Chondrocyte (in vitro differentiated cells): ENCODE results near the gene CRYBG3. TPM values are rescaled to one million over a fixed set of nuclear protein-coding genes. Genes with fewer than 3 reads are reported as not detected.

Source experiments
- DNase-seq: peaks from one replicate; pipeline ENCODE4 v3.0.0; 2021; ENCODE audit warnings: mixed read lengths, low spot score
- H3K27ac Mint-ChIP-seq: one replicate; pipeline ENCODE4 v1.8.0; 2021; ENCODE audit warnings: mild to moderate bottlenecking, moderate library complexity, mixed read lengths; ENCODE audit not compliant: unreplicated experiment
- H3K27me3 Mint-ChIP-seq: 2 replicates; pipeline ENCODE4 v1.8.0; 2021; ENCODE audit warnings: low read depth, mixed read lengths
- H3K36me3 Mint-ChIP-seq: 2 replicates; pipeline ENCODE4 v1.8.0; 2021; ENCODE audit warnings: low read depth, mixed read lengths
- H3K4me1 Mint-ChIP-seq: 2 replicates; pipeline ENCODE4 v1.8.0; 2021; ENCODE audit warnings: low read depth, mild to moderate bottlenecking, mixed read lengths
- H3K4me3 Mint-ChIP-seq: one replicate; pipeline ENCODE4 v1.8.0; 2021; ENCODE audit warnings: mild to moderate bottlenecking, moderate library complexity, mixed read lengths; ENCODE audit not compliant: unreplicated experiment
- H3K9me3 Mint-ChIP-seq: 2 replicates; pipeline ENCODE4 v1.8.0; 2021; ENCODE audit warnings: low read depth, mixed read lengths
- total RNA-seq: library from RNA; stranded (reverse); gene quantifications from 3 replicates; pipeline ENCODE4 v1.2.1, GENCODE V29; 2021
- TF ChIP-seq, protein P1 (sequence below): fragments of 200-600 bp; sonication (generic); IDR thresholded peaks from 2 replicates; pipeline ENCODE4 v1.5.0; 2021; ENCODE audit warnings: antibody characterized with exemption, mild to moderate bottlenecking, moderate library complexity

Gene CRYBG3
- total RNA-seq, 1 donor from 2014 or later, result 15.5 TPM

DNA sequence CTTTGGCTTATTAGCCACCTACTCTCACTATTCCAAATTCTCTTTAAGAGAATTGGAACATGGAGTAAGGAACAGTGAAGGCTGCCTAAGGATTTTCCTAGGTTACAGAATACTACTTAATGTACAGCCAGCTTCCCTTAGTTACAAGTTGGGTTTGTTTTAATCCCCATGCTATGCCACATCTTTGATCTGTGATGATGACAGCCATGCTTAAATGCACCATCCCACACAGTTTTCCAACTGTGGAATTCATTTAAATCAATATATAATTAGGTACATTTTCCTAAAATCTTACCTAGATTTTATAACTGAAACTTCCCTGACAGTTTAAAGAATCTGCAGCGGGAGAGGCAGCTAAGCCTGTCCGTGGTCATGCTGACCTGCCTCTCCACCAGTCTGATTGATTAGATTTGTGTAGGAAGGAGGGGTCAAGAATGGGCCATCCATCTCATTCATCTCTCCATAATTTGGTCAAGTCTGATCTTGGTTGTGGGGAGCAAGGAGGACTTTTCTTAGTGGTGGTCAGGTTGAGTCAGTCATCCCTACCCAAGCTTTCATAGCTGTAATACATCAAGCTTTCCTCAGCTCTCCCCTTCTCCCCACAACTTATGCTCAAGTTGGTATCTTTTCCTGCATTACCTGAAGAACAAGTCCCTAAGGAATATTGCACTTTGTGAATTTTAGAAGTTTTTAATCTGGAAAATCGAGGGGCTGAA is 113.3 kb downstream of the CRYBG3 start:
- TF ChIP-seq, protein P1, sequence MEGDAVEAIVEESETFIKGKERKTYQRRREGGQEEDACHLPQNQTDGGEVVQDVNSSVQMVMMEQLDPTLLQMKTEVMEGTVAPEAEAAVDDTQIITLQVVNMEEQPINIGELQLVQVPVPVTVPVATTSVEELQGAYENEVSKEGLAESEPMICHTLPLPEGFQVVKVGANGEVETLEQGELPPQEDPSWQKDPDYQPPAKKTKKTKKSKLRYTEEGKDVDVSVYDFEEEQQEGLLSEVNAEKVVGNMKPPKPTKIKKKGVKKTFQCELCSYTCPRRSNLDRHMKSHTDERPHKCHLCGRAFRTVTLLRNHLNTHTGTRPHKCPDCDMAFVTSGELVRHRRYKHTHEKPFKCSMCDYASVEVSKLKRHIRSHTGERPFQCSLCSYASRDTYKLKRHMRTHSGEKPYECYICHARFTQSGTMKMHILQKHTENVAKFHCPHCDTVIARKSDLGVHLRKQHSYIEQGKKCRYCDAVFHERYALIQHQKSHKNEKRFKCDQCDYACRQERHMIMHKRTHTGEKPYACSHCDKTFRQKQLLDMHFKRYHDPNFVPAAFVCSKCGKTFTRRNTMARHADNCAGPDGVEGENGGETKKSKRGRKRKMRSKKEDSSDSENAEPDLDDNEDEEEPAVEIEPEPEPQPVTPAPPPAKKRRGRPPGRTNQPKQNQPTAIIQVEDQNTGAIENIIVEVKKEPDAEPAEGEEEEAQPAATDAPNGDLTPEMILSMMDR, result no peak
- Mint-ChIP-seq H3K4me3 (no peak overlapping the region), H3K27me3 (no peaks in the 10 kb centered on the region), H3K4me1 (peaks cover 9% of the 10 kb centered on the region), H3K36me3 (peaks cover 30% of the 10 kb centered on the region), H3K9me3 (peaks cover 5% of the 10 kb centered on the region), H3K27ac (no peak overlapping the region)
- DNase-seq, result no peak

DNA sequence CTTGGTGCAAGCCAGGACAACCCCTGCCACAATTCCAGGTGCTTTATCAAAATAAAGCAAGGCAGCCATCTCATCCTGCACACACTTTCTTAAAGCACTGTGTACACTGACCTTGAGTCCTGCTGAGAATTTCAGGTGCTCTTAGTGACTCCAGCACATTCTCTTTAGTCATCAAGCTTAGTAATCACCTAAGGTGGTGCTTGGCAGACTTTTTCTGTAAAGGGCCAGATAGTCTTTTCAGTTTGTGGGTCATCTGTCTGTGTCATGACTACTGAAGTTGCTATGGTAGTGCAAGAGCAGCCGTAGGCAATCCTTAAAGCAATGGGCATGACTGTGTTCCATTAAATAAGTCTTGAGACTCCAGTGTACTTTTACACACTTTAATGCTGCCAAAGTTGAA is 114.0 kb downstream of the CRYBG3 start:
- H3K9me3 Mint-ChIP-seq, result no peaks in the 10 kb centered on the region
- no peak overlapping the region for H3K4me3 Mint-ChIP-seq
- H3K27ac Mint-ChIP-seq, result no peak overlapping the region
- TF ChIP-seq, protein P1, result no peak
- H3K27me3 Mint-ChIP-seq, result no peaks in the 10 kb centered on the region
- peaks cover 26% of the 10 kb centered on the region for H3K36me3 Mint-ChIP-seq
- H3K4me1 Mint-ChIP-seq, result peaks cover 9% of the 10 kb centered on the region
- no peak for DNase-seq

DNA sequence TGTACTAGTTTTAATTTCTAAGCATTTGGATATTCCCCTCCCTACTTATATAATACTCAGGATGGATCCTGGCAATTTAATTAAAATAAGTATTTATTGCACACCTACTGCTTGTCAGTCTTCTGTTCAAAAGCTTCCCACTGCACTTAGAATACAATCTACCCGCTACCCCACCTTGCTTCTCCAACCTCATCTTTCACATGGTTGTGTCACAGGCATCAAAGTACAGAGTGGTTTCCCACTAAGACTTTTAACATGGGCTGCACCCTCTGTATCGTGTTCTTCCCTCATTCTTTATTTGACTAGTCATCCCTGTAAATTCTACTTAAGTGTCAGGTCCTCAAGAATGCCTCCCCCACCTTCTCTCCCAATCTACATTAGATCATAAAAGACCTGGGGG is 115.4 kb downstream of the CRYBG3 start:
- Mint-ChIP-seq H3K27me3 (no peaks in the 10 kb centered on the region), H3K4me1 (peaks cover 9% of the 10 kb centered on the region), H3K4me3 (no peak overlapping the region), H3K36me3 (peaks cover 18% of the 10 kb centered on the region), H3K27ac (no peak overlapping the region), H3K9me3 (no peaks in the 10 kb centered on the region)
- TF ChIP-seq, protein P1, result no peak
- DNase-seq, result no peak

DNA sequence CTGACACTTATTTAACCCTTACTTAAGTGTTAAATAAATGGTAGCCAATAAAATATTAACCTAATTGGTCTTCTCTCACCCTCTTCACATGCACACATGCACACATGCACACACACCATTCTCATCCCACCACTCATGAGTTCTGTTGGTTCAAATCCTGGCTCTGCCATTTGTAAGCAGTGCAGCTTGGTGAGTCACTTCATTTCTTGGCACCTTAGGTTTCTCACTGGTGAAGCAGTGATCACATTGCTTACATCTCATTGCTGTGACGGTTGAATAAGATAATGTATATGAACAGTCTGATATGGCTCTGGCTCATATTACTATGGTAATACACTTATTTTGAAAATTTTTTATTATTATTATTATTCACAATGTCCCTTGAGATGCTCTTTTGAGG is 116.6 kb downstream of the CRYBG3 start:
- Mint-ChIP-seq H3K4me3 (no peak overlapping the region), H3K36me3 (peaks cover 22% of the 10 kb centered on the region), H3K27me3 (no peaks in the 10 kb centered on the region), H3K9me3 (no peaks in the 10 kb centered on the region), H3K4me1 (peaks cover 11% of the 10 kb centered on the region), H3K27ac (no peak overlapping the region)
- no peak for DNase-seq
- TF ChIP-seq, protein P1, result no peak

DNA sequence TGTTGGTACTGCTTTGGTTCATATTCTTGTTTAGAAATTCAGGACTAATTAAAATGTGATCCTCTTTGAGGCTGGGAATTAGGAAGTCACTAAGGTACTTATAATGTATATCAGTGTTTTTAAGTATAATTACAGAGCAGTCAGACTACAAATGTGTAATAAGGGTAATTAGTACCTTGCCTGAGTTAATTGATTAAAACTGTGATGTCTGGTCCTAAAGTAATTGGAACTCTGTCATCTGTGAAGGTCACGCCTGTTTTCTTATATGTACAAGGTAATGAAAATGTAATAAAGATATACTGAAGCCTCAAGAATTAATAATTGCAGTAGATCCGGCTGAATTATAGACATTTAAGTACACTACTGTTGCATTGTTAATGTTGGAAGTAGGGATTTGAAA is 117.6 kb downstream of the CRYBG3 start:
- Mint-ChIP-seq H3K27ac (no peak overlapping the region), H3K9me3 (no peaks in the 10 kb centered on the region), H3K36me3 (peaks cover 22% of the 10 kb centered on the region), H3K4me1 (peaks cover 19% of the 10 kb centered on the region), H3K4me3 (no peak overlapping the region), H3K27me3 (no peaks in the 10 kb centered on the region)
- TF ChIP-seq, protein P1, result no peak
- DNase-seq, result no peak
